Neural progenitor cell (in vitro differentiated cells): Measurements from ENCODE around the gene C11orf65.
"Not testable (repeated sequence)": the region's sequence is repeated elsewhere in the genome, so short reads cannot be mapped to it uniquely, and the experiment has no call there.

Experiments used
- EZH2 ChIP-seq: fragments of 200-600 bp; sonication (generic); IDR thresholded peaks from 2 replicates; pipeline ENCODE4 v1.6.1; 2017; ENCODE audit warnings: antibody characterized with exemption, mild to moderate bottlenecking, moderate library complexity
- TF ChIP-seq, protein P1 (sequence below): fragments of 200-600 bp; sonication (generic); IDR thresholded peaks from 2 replicates; pipeline ENCODE4 v1.5.1; 2017; ENCODE audit warnings: antibody characterized with exemption, mild to moderate bottlenecking

DNA sequence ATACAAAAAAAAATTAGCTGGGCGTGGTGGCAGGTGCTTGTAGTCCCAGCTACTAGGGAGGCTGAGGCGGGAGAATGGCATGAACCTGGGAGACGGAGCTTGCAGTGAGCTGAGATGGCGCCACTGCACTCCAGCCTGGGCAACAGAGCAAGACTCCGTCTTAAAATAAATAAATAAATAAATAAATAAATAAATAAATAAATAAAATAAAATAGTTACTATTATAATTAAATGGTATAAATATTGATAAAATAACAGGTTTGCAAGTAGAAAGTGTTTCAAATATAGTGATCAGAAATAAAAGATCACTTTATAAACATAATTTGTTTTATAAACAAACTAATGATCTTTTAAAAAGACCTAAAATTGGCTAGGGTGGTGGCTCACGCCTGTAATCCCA is 70.7 kb downstream of the C11orf65 start:
- TF ChIP-seq, protein P1, sequence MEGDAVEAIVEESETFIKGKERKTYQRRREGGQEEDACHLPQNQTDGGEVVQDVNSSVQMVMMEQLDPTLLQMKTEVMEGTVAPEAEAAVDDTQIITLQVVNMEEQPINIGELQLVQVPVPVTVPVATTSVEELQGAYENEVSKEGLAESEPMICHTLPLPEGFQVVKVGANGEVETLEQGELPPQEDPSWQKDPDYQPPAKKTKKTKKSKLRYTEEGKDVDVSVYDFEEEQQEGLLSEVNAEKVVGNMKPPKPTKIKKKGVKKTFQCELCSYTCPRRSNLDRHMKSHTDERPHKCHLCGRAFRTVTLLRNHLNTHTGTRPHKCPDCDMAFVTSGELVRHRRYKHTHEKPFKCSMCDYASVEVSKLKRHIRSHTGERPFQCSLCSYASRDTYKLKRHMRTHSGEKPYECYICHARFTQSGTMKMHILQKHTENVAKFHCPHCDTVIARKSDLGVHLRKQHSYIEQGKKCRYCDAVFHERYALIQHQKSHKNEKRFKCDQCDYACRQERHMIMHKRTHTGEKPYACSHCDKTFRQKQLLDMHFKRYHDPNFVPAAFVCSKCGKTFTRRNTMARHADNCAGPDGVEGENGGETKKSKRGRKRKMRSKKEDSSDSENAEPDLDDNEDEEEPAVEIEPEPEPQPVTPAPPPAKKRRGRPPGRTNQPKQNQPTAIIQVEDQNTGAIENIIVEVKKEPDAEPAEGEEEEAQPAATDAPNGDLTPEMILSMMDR = not testable (repeated sequence)
- TF ChIP-seq EZH2 = not testable (repeated sequence)
